ENCODE data around the gene MACO1. TPM values are rescaled to one million over a fixed set of nuclear protein-coding genes. Genes with fewer than 3 reads are reported as not detected.

The MACO1 gene
- total and polyA plus RNA-seq, 2 of the 8 experiments (the other 6 are each of a cell fraction or from before 2014, with no cell fraction given): 3.5 to 15.1 TPM

- no peak overlapping the region for H3K4me2 ChIP-seq (ENCODE audit: insufficient read depth in 1 of 2, low read depth in 2 of 2, low read length in 2 of 2)
- FAIRE-seq: no peak
Observed at GRCh38 chr1:25456502-25456901, 25.8 kb downstream of the MACO1 start.

More at GRCh38 chr1:25456502-25456901, 25.8 kb downstream of the MACO1 start:
- Histone ChIP-seq H4K91ac (replicated peaks; ENCODE audit: insufficient read length, low read length) (no peak overlapping the region), H3K18ac (ENCODE audit: extremely low read depth, low read length) (no peak overlapping the region), H2BK120ac (replicated peaks; ENCODE audit: low read depth, low read length) (no peak overlapping the region), H3K27me3 (replicated peaks in 1 of 4; ENCODE audit: control insufficient read depth in 3 of 4, extremely low read depth in 1 of 4, insufficient read depth in 3 of 4, low read length in 3 of 4) (no peaks in the 10 kb centered on the region), H3K27ac (ENCODE audit: low read depth, low read length) (no peak overlapping the region), H3K79me1 (ENCODE audit: low read depth, low read length) (no peaks in the 10 kb centered on the region), H2AFZ (ENCODE audit: low read length) (no peak overlapping the region), H3K56ac (replicated peaks; ENCODE audit: insufficient read length, low read depth, low read length) (no peak overlapping the region), H3K23me2 (ENCODE audit: low read depth, low read length) (no peaks in the 10 kb centered on the region), H3K9me3 (ENCODE audit: insufficient read depth in 2 of 2, low read depth in 1 of 2, low read length in 1 of 2) (no peaks in the 10 kb centered on the region), H4K8ac (ENCODE audit: extremely low read depth, insufficient read depth, low read length) (no peak overlapping the region), H2BK12ac (ENCODE audit: low read depth, low read length) (no peak overlapping the region), H3K4ac (replicated peaks; ENCODE audit: insufficient read length, low read depth, low read length) (no peak overlapping the region), H2BK5ac (ENCODE audit: low read depth, low read length) (no peak overlapping the region), H3K36me3 (ENCODE audit: control insufficient read depth in 2 of 4, insufficient read depth in 4 of 4, low read length in 3 of 4) (peaks cover 0 to 11% (median 7%) of the 10 kb centered on the region in 4 experiments; a peak in 3 of 8 replicates), H3K14ac (ENCODE audit: insufficient read length) (no peak overlapping the region), H2BK20ac (ENCODE audit: low read length) (no peak overlapping the region), H3K79me2 (ENCODE audit: control insufficient read depth in 1 of 2, insufficient read depth in 2 of 2, low read length in 2 of 2) (no peaks in the 10 kb centered on the region), H2AK5ac (ENCODE audit: low read depth, low read length) (no peak overlapping the region), H3K23ac (ENCODE audit: insufficient read length) (no peak overlapping the region), H2BK15ac (ENCODE audit: low read length) (no peak overlapping the region), H3K9ac (replicated peaks in 1 of 4; ENCODE audit: extremely low read depth in 1 of 4, low read depth in 3 of 4, low read length in 3 of 4) (no peak overlapping the region), H4K5ac (ENCODE audit: insufficient read length, low read depth, low read length) (no peak overlapping the region), H3K4me1 (replicated peaks in 1 of 4; ENCODE audit: control insufficient read depth in 3 of 4, insufficient read depth in 4 of 4, low read length in 3 of 4) (no peaks in the 10 kb centered on the region), H3K4me3 (ENCODE audit: extremely low read depth in 1 of 4, insufficient read depth in 2 of 4, low read depth in 3 of 4, low read length in 4 of 4) (no peak overlapping the region), H4K20me1 (replicated peaks in 1 of 2; ENCODE audit: control insufficient read depth in 1 of 2, insufficient read depth in 2 of 2, low read length in 2 of 2) (peaks cover 0 to 2% of the 10 kb centered on the region in 2 experiments)
- TF ChIP-seq GABPA (IDR thresholded peaks at IDR 0.05; ENCODE audit: borderline replicate concordance, insufficient read depth, low read length): no peak
- no peak for TF ChIP-seq RFX5 (IDR thresholded peaks at IDR 0.05; ENCODE audit: borderline replicate concordance, low read depth, low read length)
- no peak for TF ChIP-seq ASH2L (IDR thresholded peaks at IDR 0.05; ENCODE audit: low read length)
- TF ChIP-seq FOSL1 (IDR thresholded peaks at IDR 0.05; ENCODE audit: insufficient read depth, low read depth, low read length): no peak
- TF ChIP-seq TAF1 (IDR thresholded peaks at IDR 0.05; ENCODE audit: low read depth, low read length): no peak
- no peak for TF ChIP-seq EZH2 (IDR thresholded peaks at IDR 0.05; ENCODE audit: low read depth, low read length, severe bottlenecking)
- no peak for TF ChIP-seq KDM1A (IDR thresholded peaks at IDR 0.05; ENCODE audit: borderline replicate concordance, low read length)
- TF ChIP-seq BACH1 (IDR thresholded peaks at IDR 0.05; ENCODE audit: low read length): no peak
- TF ChIP-seq CTBP2 (IDR thresholded peaks at IDR 0.05; ENCODE audit: borderline replicate concordance, insufficient read depth, insufficient read length, low read length): no peak
- TF ChIP-seq SP2 (IDR thresholded peaks at IDR 0.05; ENCODE audit: low read length): no peak
- no peak for TF ChIP-seq TBP (IDR thresholded peaks at IDR 0.05; ENCODE audit: low read depth, low read length)
- no peak for TF ChIP-seq CHD1 (IDR thresholded peaks at IDR 0.05; ENCODE audit: low read depth, low read length)
- ChIA-PET CTCF (ENCODE audit: partially characterized antibody) (interaction anchor here (1.5 kb wide), 1 partner anchor 31 kb away, joined by 12 read pairs; no protein-coding TSS in a partner anchor), POLR2A (ENCODE audit: partially characterized antibody) (no interaction called here)
- no peak for DNase-seq (ENCODE audit: low read depth in 1 of 2, low spot score in 2 of 2)
- 89% methylated on average over 4 of the region's 4 CpGs; no CpG with 5 or more reads in 1 of the 2 experiments for WGBS, 2 experiments (ENCODE audit: extremely low coverage in 1 of 2, insufficient coverage in 1 of 2, insufficient read length in 1 of 2, insufficient replicate concordance in 2 of 2, low coverage in 1 of 2, low lambda C conversion rate in 2 of 2, missing lambda C conversion rate in 1 of 2)
